SH-SY5Y (cell line): Measurements from ENCODE around the gene TMEM183A.

ENCODE experiments used
- GATA2 ChIP-seq: IDR thresholded peaks from 2 replicates; pipeline ENCODE4 v1.6.1; 2011; ENCODE audit warnings: mild to moderate bottlenecking, low read depth, low read length
- GATA3 ChIP-seq: IDR thresholded peaks from 2 replicates; pipeline ENCODE4 v1.6.1; 2011; ENCODE audit warnings: low read depth, mild to moderate bottlenecking, low read length, moderate library complexity

- no peak for TF ChIP-seq GATA2
- no peak for TF ChIP-seq GATA3
Observed at GRCh38 chr1:203063287-203063686, 56.1 kb downstream of the TMEM183A start.
